Neural progenitor cell (in vitro differentiated cells): ENCODE data around the gene MAST2. TPM values are rescaled to one million over a fixed set of nuclear protein-coding genes. Genes with fewer than 3 reads are reported as not detected.
A peak's percentile ranks its signal among the peaks of the same experiment; 100 is the strongest.

Source experiments
- DNase-seq: peaks from one replicate; pipeline ENCODE4 v3.0.0-alpha.2; 2016; ENCODE audit warnings: low spot score
- H2AFZ ChIP-seq: fragments of 200-600 bp; sonication (generic); replicated peaks from 2 replicates; pipeline ENCODE4 v1.6.1; 2016; ENCODE audit warnings: antibody characterized with exemption
- H3F3A ChIP-seq: fragments of 200-600 bp; sonication (generic); 2 replicates; pipeline ENCODE4 v1.6.1; 2016; ENCODE audit warnings: antibody characterized with exemption, low read depth
- H3K27ac ChIP-seq: fragments of 200-600 bp; sonication (generic); 2 replicates; pipeline ENCODE4 v1.5.1; 2016; ENCODE audit warnings: mild to moderate bottlenecking
- H3K27me3 ChIP-seq: fragments of 200-600 bp; sonication (generic); 2 replicates; pipeline ENCODE4 v1.6.1; 2016; ENCODE audit warnings: mild to moderate bottlenecking, moderate library complexity
- H3K36me3 ChIP-seq: fragments of 200-600 bp; sonication (generic); 2 replicates; pipeline ENCODE4 v1.5.1; 2016
- H3K4me1 ChIP-seq: fragments of 200-600 bp; sonication (generic); 2 replicates; pipeline ENCODE4 v1.6.1; 2016; ENCODE audit warnings: mixed run types
- H3K4me2 ChIP-seq: fragments of 200-600 bp; sonication (generic); 2 replicates; pipeline ENCODE4 v1.6.1; 2016
- H3K4me3 ChIP-seq: fragments of 200-600 bp; sonication (generic); 2 replicates; pipeline ENCODE4 v1.5.1; 2016
- H3K79me2 ChIP-seq: fragments of 200-600 bp; sonication (generic); 2 replicates; pipeline ENCODE4 v1.6.1; 2016; ENCODE audit warnings: low read depth
- H3K9ac ChIP-seq: fragments of 200-600 bp; sonication (generic); 2 replicates; pipeline ENCODE4 v1.6.1; 2016
- H3K9me3 ChIP-seq: fragments of 200-600 bp; sonication (generic); 2 replicates; pipeline ENCODE4 v1.5.1; 2016; ENCODE audit warnings: low read depth
- H4K20me1 ChIP-seq: fragments of 200-600 bp; sonication (generic); 2 replicates; pipeline ENCODE4 v1.6.1; 2016; ENCODE audit warnings: low read depth
- H3K27ac Mint-ChIP-seq: 3 replicates; pipeline ENCODE4 v1.8.0; 2021; ENCODE audit warnings: mixed read lengths
- H3K27me3 Mint-ChIP-seq: 2 replicates; pipeline ENCODE4 v1.8.0; 2022; ENCODE audit warnings: low read depth, mild to moderate bottlenecking, inconsistent platforms, moderate library complexity, mixed read lengths; ENCODE audit not compliant: insufficient read depth
- H3K36me3 Mint-ChIP-seq: 3 replicates; pipeline ENCODE4 v1.8.0; 2021; ENCODE audit warnings: mixed read lengths
- H3K4me1 Mint-ChIP-seq: 3 replicates; pipeline ENCODE4 v1.8.0; 2021; ENCODE audit warnings: mixed read lengths
- H3K4me3 Mint-ChIP-seq: 3 replicates; pipeline ENCODE4 v1.8.0; 2021; ENCODE audit warnings: mild to moderate bottlenecking, moderate library complexity, mixed read lengths
- H3K9me3 Mint-ChIP-seq: 3 replicates; pipeline ENCODE4 v1.8.0; 2020; ENCODE audit warnings: mixed read lengths
- EZH2 ChIP-seq: fragments of 200-600 bp; sonication (generic); IDR thresholded peaks from 2 replicates; pipeline ENCODE4 v1.6.1; 2017; ENCODE audit warnings: antibody characterized with exemption, mild to moderate bottlenecking, moderate library complexity
- EZH2phosphoT487 ChIP-seq: fragments of 200-600 bp; sonication (generic); IDR thresholded peaks from 2 replicates; pipeline ENCODE4 v1.6.1; 2017; ENCODE audit warnings: antibody characterized with exemption
- total RNA-seq: library from RNA; depleted of rRNA; stranded (reverse); fragments of >200 nt; gene quantifications from 2 replicates; pipeline ENCODE4 v1.2.3, GENCODE V29; 2015; ENCODE audit warnings: low replicate concordance
- TF ChIP-seq, protein P1 (sequence below): fragments of 200-600 bp; sonication (generic); IDR thresholded peaks from 2 replicates; pipeline ENCODE4 v1.5.1; 2017; ENCODE audit warnings: antibody characterized with exemption, mild to moderate bottlenecking

Gene MAST2
- total RNA-seq, 1 donor from 2014 or later, result 5.5 TPM

- no peak overlapping the region for H3K27ac ChIP-seq
Measured at GRCh38 chr1:46041974-46042373, 238.6 kb downstream of the MAST2 start.

GRCh38 chr1:46043458-46044017 lies 240.1 kb downstream of the MAST2 start:
- no peak overlapping the region for H2AFZ ChIP-seq
- DNase-seq, result no peak
- no peaks in the 10 kb centered on the region for H3K4me1 Mint-ChIP-seq
- H3K27ac Mint-ChIP-seq, result peak overlapping the region; percentile 70
- no peak overlapping the region for H3K9ac ChIP-seq
- no peak overlapping the region for H3K4me2 ChIP-seq
- H3K36me3 ChIP-seq, result peaks cover 30% of the 10 kb centered on the region
- H3F3A ChIP-seq, result peaks cover 37% of the 10 kb centered on the region
- H3K4me3 ChIP-seq, result no peak overlapping the region
- H3K4me1 ChIP-seq, result no peaks in the 10 kb centered on the region
- peaks cover 15% of the 10 kb centered on the region for H3K79me2 ChIP-seq
- no peaks in the 10 kb centered on the region for H3K27me3 Mint-ChIP-seq
- no peaks in the 10 kb centered on the region for H3K9me3 Mint-ChIP-seq
- TF ChIP-seq EZH2 (no peak), EZH2phosphoT487 (no peak)
- TF ChIP-seq, protein P1, sequence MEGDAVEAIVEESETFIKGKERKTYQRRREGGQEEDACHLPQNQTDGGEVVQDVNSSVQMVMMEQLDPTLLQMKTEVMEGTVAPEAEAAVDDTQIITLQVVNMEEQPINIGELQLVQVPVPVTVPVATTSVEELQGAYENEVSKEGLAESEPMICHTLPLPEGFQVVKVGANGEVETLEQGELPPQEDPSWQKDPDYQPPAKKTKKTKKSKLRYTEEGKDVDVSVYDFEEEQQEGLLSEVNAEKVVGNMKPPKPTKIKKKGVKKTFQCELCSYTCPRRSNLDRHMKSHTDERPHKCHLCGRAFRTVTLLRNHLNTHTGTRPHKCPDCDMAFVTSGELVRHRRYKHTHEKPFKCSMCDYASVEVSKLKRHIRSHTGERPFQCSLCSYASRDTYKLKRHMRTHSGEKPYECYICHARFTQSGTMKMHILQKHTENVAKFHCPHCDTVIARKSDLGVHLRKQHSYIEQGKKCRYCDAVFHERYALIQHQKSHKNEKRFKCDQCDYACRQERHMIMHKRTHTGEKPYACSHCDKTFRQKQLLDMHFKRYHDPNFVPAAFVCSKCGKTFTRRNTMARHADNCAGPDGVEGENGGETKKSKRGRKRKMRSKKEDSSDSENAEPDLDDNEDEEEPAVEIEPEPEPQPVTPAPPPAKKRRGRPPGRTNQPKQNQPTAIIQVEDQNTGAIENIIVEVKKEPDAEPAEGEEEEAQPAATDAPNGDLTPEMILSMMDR, result no peak
- no peaks in the 10 kb centered on the region for H3K27me3 ChIP-seq
- H3K27ac ChIP-seq, result no peak overlapping the region
- H3K36me3 Mint-ChIP-seq, result peaks cover 28% of the 10 kb centered on the region
- peaks cover 96% of the 10 kb centered on the region for H4K20me1 ChIP-seq
- no peak overlapping the region for H3K4me3 Mint-ChIP-seq
- no peaks in the 10 kb centered on the region for H3K9me3 ChIP-seq

More at GRCh38 chr1:46041974-46042373, 238.6 kb downstream of the MAST2 start:
- no peak overlapping the region for H3K4me2 ChIP-seq
- Mint-ChIP-seq H3K4me3 (no peak overlapping the region), H3K9me3 (no peaks in the 10 kb centered on the region), H3K27ac (no peak overlapping the region), H3K4me1 (no peaks in the 10 kb centered on the region), H3K36me3 (peaks cover 26% of the 10 kb centered on the region), H3K27me3 (no peaks in the 10 kb centered on the region)
- TF ChIP-seq, protein P1, result no peak
- no peak for TF ChIP-seq EZH2
- no peak for TF ChIP-seq EZH2phosphoT487
- no peak overlapping the region for H2AFZ ChIP-seq
- peaks cover 30% of the 10 kb centered on the region for H3K36me3 ChIP-seq
- peaks cover 7% of the 10 kb centered on the region for H3K79me2 ChIP-seq
- H3K9me3 ChIP-seq, result no peaks in the 10 kb centered on the region
- H3K4me3 ChIP-seq, result no peak overlapping the region
- H3K9ac ChIP-seq, result no peak overlapping the region
- H3K4me1 ChIP-seq, result no peaks in the 10 kb centered on the region
- no peaks in the 10 kb centered on the region for H3K27me3 ChIP-seq
- no peak for DNase-seq
- H3F3A ChIP-seq, result peaks cover 48% of the 10 kb centered on the region
- H4K20me1 ChIP-seq, result peaks cover 95% of the 10 kb centered on the region

- Histone ChIP-seq H3K9ac (no peak overlapping the region), H3K4me3 (no peak overlapping the region), H3K27ac (no peak overlapping the region), H4K20me1 (peaks cover 97% of the 10 kb centered on the region), H3K4me1 (peaks cover 1% of the 10 kb centered on the region), H3F3A (peaks cover 35% of the 10 kb centered on the region), H3K9me3 (no peaks in the 10 kb centered on the region), H2AFZ (no peak overlapping the region), H3K79me2 (peaks cover 19% of the 10 kb centered on the region), H3K4me2 (no peak overlapping the region), H3K36me3 (peaks cover 30% of the 10 kb centered on the region), H3K27me3 (no peaks in the 10 kb centered on the region)
- TF ChIP-seq EZH2 (no peak), EZH2phosphoT487 (no peak)
- TF ChIP-seq, protein P1, result no peak
- Mint-ChIP-seq H3K27me3 (no peaks in the 10 kb centered on the region), H3K4me3 (no peak overlapping the region), H3K4me1 (peaks cover under 1% of the 10 kb centered on the region), H3K9me3 (no peaks in the 10 kb centered on the region), H3K36me3 (peaks cover 31% of the 10 kb centered on the region), H3K27ac (no peak overlapping the region)
- DNase-seq, result no peak
Measured at GRCh38 chr1:46044116-46044515, 240.7 kb downstream of the MAST2 start.
